Measurements from ENCODE around the gene DNPEP. TPM values are rescaled to one million over a fixed set of nuclear protein-coding genes. Genes with fewer than 3 reads are reported as not detected.
A peak's percentile ranks its signal among the peaks of the same experiment; 100 is the strongest.

The DNPEP gene
- total and polyA plus RNA-seq, 2 donors (not counting 3 experiments of a cell fraction or from before 2014, with no cell fraction given) = 40.4 to 77.5 TPM

- peaks cover 0 to 2% of the 10 kb centered on the region in 2 experiments for H3K36me3 ChIP-seq (ENCODE audit: control insufficient read depth in 2 of 2, extremely low read depth in 1 of 2, insufficient read depth in 2 of 2, low read length in 2 of 2)
- dilution Hi-C loops (cut with MboI; ENCODE audit: extremely low pct_ligation_motif_present, low sequenced_read_pairs) = no loop called here
- H3K27me3 ChIP-seq (ENCODE audit: control insufficient read depth in 2 of 2, insufficient read depth in 2 of 2, low read length in 2 of 2) = no peaks in the 10 kb centered on the region
- FAIRE-seq (no peak), DNase-seq (ENCODE audit: low read depth, low spot score) (peak; percentile 82)
- ChIA-PET CTCF (interaction anchor here (1.2 to 2.1 kb wide), 4 partner anchors 15 to 34 kb away, joined by 3 to 6 read pairs (median 4); partner anchors contain the start of gene DNPEP), POLR2A (no interaction called here)
- H2AFZ ChIP-seq (ENCODE audit: low read depth, low read length) = no peak overlapping the region
- H4K20me1 ChIP-seq (replicated peaks; ENCODE audit: control insufficient read depth, extremely low read depth, insufficient read depth, low read length) = no peaks in the 10 kb centered on the region
- H3K79me2 ChIP-seq (ENCODE audit: control insufficient read depth, insufficient read depth, low read length) = no peaks in the 10 kb centered on the region
- TF ChIP-seq POLR2AphosphoS5 (IDR thresholded peaks at IDR 0.05; ENCODE audit: insufficient read depth, low read depth, low read length) (no peak), GATA2 (IDR thresholded peaks at IDR 0.05; ENCODE audit: insufficient read depth, insufficient read length, low read depth, low read length) (no peak), JUN (IDR thresholded peaks at IDR 0.05; ENCODE audit: borderline replicate concordance, insufficient read depth, insufficient read length, low read depth) (no peak), CTCF (IDR thresholded peaks at IDR 0.05; ENCODE audit: extremely low read depth in 1 of 2, insufficient read depth in 1 of 2, low read depth in 1 of 2, low read length in 2 of 2) (no peak), MAX (IDR thresholded peaks at IDR 0.05; ENCODE audit: insufficient read depth, insufficient read length) (no peak), POLR2A (IDR thresholded peaks at IDR 0.05; ENCODE audit: low read depth, low read length) (no peak), FOS (IDR thresholded peaks at IDR 0.05; ENCODE audit: borderline replicate concordance, insufficient read depth, low read length) (no peak)
- H3K9ac ChIP-seq (replicated peaks; ENCODE audit: extremely low read depth, insufficient read depth, low read length) = no peak overlapping the region
- no peaks in the 10 kb centered on the region for H3K9me1 ChIP-seq (replicated peaks; ENCODE audit: control insufficient read depth, extremely low read depth, insufficient read depth, low read length)
- intact Hi-C loops (cut with micrococcal nuclease) = no loop called here
- no peaks in the 10 kb centered on the region for H3K4me1 ChIP-seq (ENCODE audit: control insufficient read depth, extremely low read depth, insufficient read depth, low read length)
- no peak overlapping the region for H3K4me2 ChIP-seq (ENCODE audit: insufficient read depth, low read length)
- no TSS peak for BruUV-seq (replicated peaks)
- H3K9me3 ChIP-seq (replicated peaks; ENCODE audit: control insufficient read depth, insufficient read depth, low read length) = no peaks in the 10 kb centered on the region
- no peak overlapping the region for H3K4me3 ChIP-seq (replicated peaks in 1 of 3; ENCODE audit: insufficient read depth in 1 of 3, low read depth in 1 of 3, low read length in 3 of 3)
- H3K27ac ChIP-seq (ENCODE audit: insufficient read depth, low read depth, low read length) = no peak overlapping the region
Measured at GRCh38 chr2:219368690-219369191, 19.0 kb downstream of the DNPEP start.
